MG63 (cell line): ENCODE data around the gene RNF10. TPM values are rescaled to one million over a fixed set of nuclear protein-coding genes. Genes with fewer than 3 reads are reported as not detected.

ENCODE experiments used
- DNase-seq: peaks from one replicate; pipeline ENCODE4 v3.0.0-alpha.2; 2020
- H3K27me3 ChIP-seq: fragments of 250-450 bp; sonication (Bioruptor Pico); 2 replicates; pipeline ENCODE4 v1.5.1; 2020; ENCODE audit warnings: mild to moderate bottlenecking, moderate library complexity
- H3K36me3 ChIP-seq: fragments of 250-450 bp; sonication (Bioruptor Pico); 2 replicates; pipeline ENCODE4 v1.5.1; 2020; ENCODE audit warnings: mild to moderate bottlenecking, moderate library complexity
- H3K4me3 ChIP-seq: fragments of 250-450 bp; sonication (Bioruptor Pico); 2 replicates; pipeline ENCODE4 v1.5.1; 2020; ENCODE audit warnings: mild to moderate bottlenecking, moderate library complexity
- H3K9me3 ChIP-seq: fragments of 250-450 bp; sonication (Bioruptor Pico); 2 replicates; pipeline ENCODE4 v1.5.1; 2020; ENCODE audit warnings: mild to moderate bottlenecking, moderate library complexity
- total RNA-seq: library from RNA; depleted of rRNA; stranded (reverse); fragments of >200 nt; shearing (Covaris generic); gene quantifications from 2 replicates; pipeline ENCODE4 v1.2.3, GENCODE V29; 2014; ENCODE audit warnings: low replicate concordance

Gene RNF10
- total RNA-seq, 1 experiment from 2014 or later: 64.1 TPM

- H3K36me3 ChIP-seq: peaks cover 54% of the 10 kb centered on the region
- no peak for DNase-seq
- no peaks in the 10 kb centered on the region for H3K9me3 ChIP-seq
- no peak overlapping the region for H3K4me3 ChIP-seq
- H3K27me3 ChIP-seq: no peaks in the 10 kb centered on the region
Measured at GRCh38 chr12:120542166-120542565, 8.0 kb downstream of the RNF10 start.

GRCh38 chr12:120544691-120545090 is 10.5 kb downstream of the RNF10 start:
- Histone ChIP-seq H3K27me3 (no peaks in the 10 kb centered on the region), H3K4me3 (no peak overlapping the region), H3K9me3 (no peaks in the 10 kb centered on the region), H3K36me3 (peaks cover 62% of the 10 kb centered on the region)
- no peak for DNase-seq

- no peaks in the 10 kb centered on the region for H3K27me3 ChIP-seq
- no peak overlapping the region for H3K4me3 ChIP-seq
- no peaks in the 10 kb centered on the region for H3K9me3 ChIP-seq
- peaks cover 58% of the 10 kb centered on the region for H3K36me3 ChIP-seq
- no peak for DNase-seq
Measured at GRCh38 chr12:120546050-120546386, 11.9 kb downstream of the RNF10 start.

- Histone ChIP-seq H3K27me3 (no peaks in the 10 kb centered on the region), H3K4me3 (no peak overlapping the region), H3K36me3 (peaks cover 38% of the 10 kb centered on the region), H3K9me3 (no peaks in the 10 kb centered on the region)
- no peak for DNase-seq
Measured at GRCh38 chr12:120554678-120555077, 20.5 kb downstream of the RNF10 start.

GRCh38 chr12:120557589-120557988 is 23.4 kb downstream of the RNF10 start:
- Histone ChIP-seq H3K27me3 (no peaks in the 10 kb centered on the region), H3K9me3 (no peaks in the 10 kb centered on the region), H3K4me3 (no peak overlapping the region), H3K36me3 (peaks cover 50% of the 10 kb centered on the region)
- no peak for DNase-seq

- H3K36me3 ChIP-seq: peaks cover 67% of the 10 kb centered on the region
- no peak overlapping the region for H3K4me3 ChIP-seq
- H3K9me3 ChIP-seq: no peaks in the 10 kb centered on the region
- no peaks in the 10 kb centered on the region for H3K27me3 ChIP-seq
- DNase-seq: no peak
Measured at GRCh38 chr12:120562906-120563305, 28.8 kb downstream of the RNF10 start.

- peaks cover 71% of the 10 kb centered on the region for H3K36me3 ChIP-seq
- no peak for DNase-seq
- no peak overlapping the region for H3K4me3 ChIP-seq
- no peaks in the 10 kb centered on the region for H3K9me3 ChIP-seq
- H3K27me3 ChIP-seq: no peaks in the 10 kb centered on the region
Measured at GRCh38 chr12:120563495-120563894, 29.3 kb downstream of the RNF10 start.

GRCh38 chr12:120571299-120571698 is 37.1 kb downstream of the RNF10 start:
- peaks cover 76% of the 10 kb centered on the region for H3K36me3 ChIP-seq
- H3K4me3 ChIP-seq: no peak overlapping the region
- no peaks in the 10 kb centered on the region for H3K9me3 ChIP-seq
- no peaks in the 10 kb centered on the region for H3K27me3 ChIP-seq
- no peak for DNase-seq

- Histone ChIP-seq H3K9me3 (no peaks in the 10 kb centered on the region), H3K4me3 (no peak overlapping the region), H3K27me3 (no peaks in the 10 kb centered on the region), H3K36me3 (peaks cover 84% of the 10 kb centered on the region)
- DNase-seq: no peak
Measured at GRCh38 chr12:120573560-120573959, 39.4 kb downstream of the RNF10 start.

GRCh38 chr12:120574106-120574505 is 40.0 kb downstream of the RNF10 start:
- Histone ChIP-seq H3K9me3 (no peaks in the 10 kb centered on the region), H3K27me3 (no peaks in the 10 kb centered on the region), H3K4me3 (no peak overlapping the region), H3K36me3 (peaks cover 83% of the 10 kb centered on the region)
- DNase-seq: no peak

GRCh38 chr12:120579179-120579578 is 45.0 kb downstream of the RNF10 start:
- Histone ChIP-seq H3K9me3 (no peaks in the 10 kb centered on the region), H3K36me3 (peaks cover 53% of the 10 kb centered on the region), H3K27me3 (no peaks in the 10 kb centered on the region), H3K4me3 (no peak overlapping the region)
- DNase-seq: no peak

- no peaks in the 10 kb centered on the region for H3K9me3 ChIP-seq
- peak within 1 kb of the TSS; percentile 99 for H3K4me3 ChIP-seq
- peaks cover 36% of the 10 kb centered on the region for H3K36me3 ChIP-seq
- peak; percentile 94 for DNase-seq
- 0 out of 2 replicates have a peak, but pooled peaks cover 2% of the 10 kb centered on the region for H3K27me3 ChIP-seq
Measured at GRCh38 chr12:120580787-120581723, 46.9 kb downstream of the RNF10 start, which contains the start of gene POP5. TSS of gene POP5 (minus strand) at chr12:120581402. CDS start at chr12:120581362, 40 bp downstream.

GRCh38 chr12:120581998-120582397 is 47.8 kb downstream of the RNF10 start:
- Histone ChIP-seq H3K36me3 (peaks cover 27% of the 10 kb centered on the region), H3K9me3 (no peaks in the 10 kb centered on the region), H3K27me3 (0 out of 2 replicates have a peak, but pooled peaks cover 2% of the 10 kb centered on the region), H3K4me3 (peak overlapping the region; percentile 99)
- no peak for DNase-seq

- H3K4me3 ChIP-seq: no peak overlapping the region
- H3K36me3 ChIP-seq: peaks cover 11% of the 10 kb centered on the region
- H3K9me3 ChIP-seq: no peaks in the 10 kb centered on the region
- H3K27me3 ChIP-seq: 0 out of 2 replicates have a peak, but pooled peaks cover 2% of the 10 kb centered on the region
- peak; percentile 58 for DNase-seq
Measured at GRCh38 chr12:120583478-120584030, 49.4 kb downstream of the RNF10 start.

- 0 out of 2 replicates have a peak, but pooled peaks cover 2% of the 10 kb centered on the region for H3K27me3 ChIP-seq
- H3K4me3 ChIP-seq: peak overlapping the region; percentile 30
- H3K36me3 ChIP-seq: peaks cover 3% of the 10 kb centered on the region
- DNase-seq: peak; percentile 31
- H3K9me3 ChIP-seq: no peaks in the 10 kb centered on the region
Measured at GRCh38 chr12:120584343-120585149, 50.4 kb downstream of the RNF10 start.

GRCh38 chr12:120586206-120586605 is 52.0 kb downstream of the RNF10 start:
- Histone ChIP-seq H3K27me3 (0 out of 2 replicates have a peak, but pooled peaks cover 2% of the 10 kb centered on the region), H3K9me3 (no peaks in the 10 kb centered on the region), H3K36me3 (no peaks in the 10 kb centered on the region), H3K4me3 (no peak overlapping the region)
- DNase-seq: no peak

- Histone ChIP-seq H3K36me3 (no peaks in the 10 kb centered on the region), H3K9me3 (no peaks in the 10 kb centered on the region), H3K27me3 (0 out of 2 replicates have a peak, but pooled peaks cover 2% of the 10 kb centered on the region), H3K4me3 (no peak overlapping the region)
- no peak for DNase-seq
Measured at GRCh38 chr12:120586860-120587259, 52.7 kb downstream of the RNF10 start.
